Nephron progenitor cell (in vitro differentiated cells): ENCODE data around the gene SLC27A3.

Experiments
- DNase-seq: peaks from one replicate; pipeline ENCODE4 v3.0.0; 2021
- H3K27ac Mint-ChIP-seq: 2 replicates; pipeline ENCODE4 v1.8.0; 2021; ENCODE audit warnings: mild to moderate bottlenecking, moderate library complexity, mixed read lengths
- H3K27me3 Mint-ChIP-seq: 2 replicates; pipeline ENCODE4 v1.8.0; 2021; ENCODE audit warnings: mild to moderate bottlenecking, low read depth, mixed read lengths; ENCODE audit not compliant: poor library complexity
- H3K36me3 Mint-ChIP-seq: 2 replicates; pipeline ENCODE4 v1.8.0; 2021; ENCODE audit warnings: low read depth, mixed read lengths
- H3K4me1 Mint-ChIP-seq: 2 replicates; pipeline ENCODE4 v1.8.0; 2021; ENCODE audit warnings: mixed read lengths
- H3K4me3 Mint-ChIP-seq: 2 replicates; pipeline ENCODE4 v1.8.0; 2021; ENCODE audit warnings: mild to moderate bottlenecking, moderate library complexity, mixed read lengths
- H3K9me3 Mint-ChIP-seq: 2 replicates; pipeline ENCODE4 v1.8.0; 2021; ENCODE audit warnings: mild to moderate bottlenecking, moderate library complexity, mixed read lengths
- TF ChIP-seq, protein P1 (sequence below): fragments of 200-600 bp; sonication (generic); IDR thresholded peaks from 2 replicates; pipeline ENCODE4 v1.5.0; 2021; ENCODE audit warnings: antibody characterized with exemption

Gene SLC27A3

DNA sequence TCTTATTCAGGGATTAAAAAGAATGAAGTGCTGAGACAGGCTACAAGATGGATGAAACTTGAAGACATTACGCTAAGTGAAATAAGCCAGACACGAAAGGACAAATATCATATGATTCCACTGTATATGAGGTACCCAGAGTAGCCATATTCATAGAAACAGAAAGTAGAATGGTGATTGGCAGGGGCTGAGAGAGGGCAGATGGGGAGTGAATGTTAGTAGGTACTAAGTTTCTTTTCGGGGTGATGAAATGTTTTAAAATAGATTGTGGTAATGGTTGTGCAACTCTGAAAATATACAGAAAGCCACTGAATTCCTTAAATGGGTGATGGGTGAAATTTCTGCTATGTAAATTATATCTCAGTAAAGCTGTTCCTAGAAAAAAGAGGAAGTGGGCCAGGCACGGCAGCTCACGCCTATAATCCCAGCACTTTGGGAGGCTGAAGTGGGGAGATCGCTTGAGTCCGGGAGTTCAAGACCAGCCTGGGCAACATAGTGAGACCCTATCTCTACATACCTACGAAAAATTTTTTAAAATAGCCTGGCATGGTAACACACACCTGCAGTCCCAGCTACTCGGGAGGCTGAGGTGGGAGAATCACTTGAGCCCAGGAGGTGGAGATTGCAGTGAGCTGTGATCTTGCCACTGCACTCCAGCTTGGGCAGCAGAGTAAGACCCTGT lies 15.9 kb downstream of the SLC27A3 start:
- Mint-ChIP-seq H3K27me3 (peaks cover 6% of the 10 kb centered on the region), H3K9me3 (no peaks in the 10 kb centered on the region), H3K4me1 (peaks cover 54% of the 10 kb centered on the region), H3K27ac (no peak overlapping the region), H3K36me3 (no peaks in the 10 kb centered on the region), H3K4me3 (no peak overlapping the region)
- no peak for DNase-seq
- TF ChIP-seq, protein P1, sequence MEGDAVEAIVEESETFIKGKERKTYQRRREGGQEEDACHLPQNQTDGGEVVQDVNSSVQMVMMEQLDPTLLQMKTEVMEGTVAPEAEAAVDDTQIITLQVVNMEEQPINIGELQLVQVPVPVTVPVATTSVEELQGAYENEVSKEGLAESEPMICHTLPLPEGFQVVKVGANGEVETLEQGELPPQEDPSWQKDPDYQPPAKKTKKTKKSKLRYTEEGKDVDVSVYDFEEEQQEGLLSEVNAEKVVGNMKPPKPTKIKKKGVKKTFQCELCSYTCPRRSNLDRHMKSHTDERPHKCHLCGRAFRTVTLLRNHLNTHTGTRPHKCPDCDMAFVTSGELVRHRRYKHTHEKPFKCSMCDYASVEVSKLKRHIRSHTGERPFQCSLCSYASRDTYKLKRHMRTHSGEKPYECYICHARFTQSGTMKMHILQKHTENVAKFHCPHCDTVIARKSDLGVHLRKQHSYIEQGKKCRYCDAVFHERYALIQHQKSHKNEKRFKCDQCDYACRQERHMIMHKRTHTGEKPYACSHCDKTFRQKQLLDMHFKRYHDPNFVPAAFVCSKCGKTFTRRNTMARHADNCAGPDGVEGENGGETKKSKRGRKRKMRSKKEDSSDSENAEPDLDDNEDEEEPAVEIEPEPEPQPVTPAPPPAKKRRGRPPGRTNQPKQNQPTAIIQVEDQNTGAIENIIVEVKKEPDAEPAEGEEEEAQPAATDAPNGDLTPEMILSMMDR = no peak

DNA sequence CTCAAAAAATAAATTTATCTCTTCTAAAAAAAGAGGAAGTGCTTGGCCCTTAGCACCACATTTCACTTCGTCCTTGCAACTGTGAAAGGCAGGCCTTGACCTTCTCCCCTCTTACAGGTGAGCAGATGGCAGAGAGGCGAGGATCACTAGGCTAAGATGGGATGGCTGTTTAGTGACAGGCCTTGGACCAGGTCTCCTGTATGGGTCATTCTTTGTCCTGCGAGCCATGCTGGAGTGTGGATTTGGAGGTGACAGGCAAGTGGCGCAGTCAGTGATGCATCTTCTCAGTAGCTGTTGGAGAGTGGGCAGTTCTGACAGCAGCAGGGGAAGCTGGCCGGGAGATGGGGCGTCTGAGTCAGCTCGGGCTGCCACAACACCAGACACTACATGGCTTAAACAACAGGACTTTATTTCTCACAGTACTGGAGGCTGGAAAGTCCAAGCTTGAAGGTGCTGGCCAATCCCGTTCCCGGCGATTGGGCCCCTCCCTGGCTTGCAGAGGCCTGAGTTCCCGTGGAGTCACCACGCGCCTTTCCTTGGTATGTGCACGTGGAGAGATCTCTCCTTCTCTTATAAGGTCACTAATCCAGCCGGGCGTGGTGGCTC lies 16.5 kb downstream of the SLC27A3 start:
- Mint-ChIP-seq H3K36me3 (no peaks in the 10 kb centered on the region), H3K4me3 (no peak overlapping the region), H3K27ac (peak overlapping the region; percentile 88), H3K4me1 (peaks cover 58% of the 10 kb centered on the region), H3K27me3 (peaks cover 6% of the 10 kb centered on the region), H3K9me3 (no peaks in the 10 kb centered on the region)
- DNase-seq = no peak
- TF ChIP-seq, protein P1 = no peak

DNA sequence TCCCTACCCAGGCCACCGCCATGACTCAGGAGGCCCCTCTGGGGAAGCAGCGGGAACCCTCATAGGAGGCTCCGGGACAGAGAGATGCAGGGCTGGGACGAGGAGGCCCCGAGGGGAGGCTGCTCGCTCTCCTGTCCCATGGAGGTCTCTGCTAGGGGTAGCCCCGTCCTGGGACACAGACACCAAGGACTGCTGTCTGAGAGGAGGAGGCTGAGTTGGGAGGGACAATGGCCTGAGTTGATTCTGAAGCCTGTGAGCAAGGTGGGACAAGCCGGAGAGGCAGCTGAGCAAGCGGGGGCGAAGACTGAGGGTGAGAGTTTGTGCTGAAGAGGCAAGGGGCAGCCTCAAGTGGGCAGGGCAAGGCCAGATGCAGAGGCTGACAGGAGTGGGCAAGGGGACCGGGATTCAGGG lies 17.4 kb downstream of the SLC27A3 start:
- no peaks in the 10 kb centered on the region for H3K9me3 Mint-ChIP-seq
- no peaks in the 10 kb centered on the region for H3K36me3 Mint-ChIP-seq
- peaks cover 62% of the 10 kb centered on the region for H3K4me1 Mint-ChIP-seq
- DNase-seq = no peak
- TF ChIP-seq, protein P1 = no peak
- H3K27me3 Mint-ChIP-seq = peaks cover 3% of the 10 kb centered on the region
- H3K4me3 Mint-ChIP-seq = no peak overlapping the region
- H3K27ac Mint-ChIP-seq = no peak overlapping the region

DNA sequence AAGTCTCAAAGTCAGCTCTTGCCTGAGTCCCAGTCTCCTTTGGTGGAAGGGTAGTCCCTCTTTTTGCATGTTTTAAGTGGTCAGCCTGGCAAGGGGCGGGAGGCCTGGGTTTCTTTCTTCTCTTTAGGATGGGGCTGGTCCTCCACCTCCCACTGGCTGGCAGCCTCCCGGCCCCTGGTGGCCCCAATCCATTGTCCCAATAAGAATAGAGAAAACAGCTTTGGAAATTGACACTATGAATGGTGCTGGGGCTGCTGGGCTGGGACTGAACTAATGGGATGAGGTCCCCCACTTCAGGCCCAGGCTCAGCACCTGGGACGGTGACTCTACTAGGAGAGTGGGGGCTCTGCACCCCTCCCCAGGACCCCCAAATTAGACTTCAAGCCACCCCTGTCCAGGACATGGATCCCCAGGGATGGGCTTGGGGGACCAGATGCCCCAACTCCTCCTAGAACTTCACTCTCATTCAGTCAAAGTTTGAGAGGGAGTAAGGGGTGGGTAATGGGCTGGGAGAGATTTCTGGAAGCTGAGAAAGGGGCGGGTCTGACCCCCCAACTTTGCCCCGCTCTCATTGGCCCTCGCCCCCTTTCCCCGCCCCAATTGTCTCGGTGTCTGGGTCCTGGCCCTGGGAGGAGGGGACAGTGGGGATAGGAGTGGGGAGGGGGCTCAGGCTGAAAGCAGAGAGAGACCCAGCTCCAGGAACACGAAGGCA lies 18.2 kb downstream of the SLC27A3 start:
- no peaks in the 10 kb centered on the region for H3K9me3 Mint-ChIP-seq
- no peaks in the 10 kb centered on the region for H3K36me3 Mint-ChIP-seq
- peaks cover 69% of the 10 kb centered on the region for H3K4me1 Mint-ChIP-seq
- TF ChIP-seq, protein P1 = no peak
- H3K4me3 Mint-ChIP-seq = no peak overlapping the region
- no peak for DNase-seq
- no peaks in the 10 kb centered on the region for H3K27me3 Mint-ChIP-seq
- H3K27ac Mint-ChIP-seq = peak overlapping the region; percentile 32

DNA sequence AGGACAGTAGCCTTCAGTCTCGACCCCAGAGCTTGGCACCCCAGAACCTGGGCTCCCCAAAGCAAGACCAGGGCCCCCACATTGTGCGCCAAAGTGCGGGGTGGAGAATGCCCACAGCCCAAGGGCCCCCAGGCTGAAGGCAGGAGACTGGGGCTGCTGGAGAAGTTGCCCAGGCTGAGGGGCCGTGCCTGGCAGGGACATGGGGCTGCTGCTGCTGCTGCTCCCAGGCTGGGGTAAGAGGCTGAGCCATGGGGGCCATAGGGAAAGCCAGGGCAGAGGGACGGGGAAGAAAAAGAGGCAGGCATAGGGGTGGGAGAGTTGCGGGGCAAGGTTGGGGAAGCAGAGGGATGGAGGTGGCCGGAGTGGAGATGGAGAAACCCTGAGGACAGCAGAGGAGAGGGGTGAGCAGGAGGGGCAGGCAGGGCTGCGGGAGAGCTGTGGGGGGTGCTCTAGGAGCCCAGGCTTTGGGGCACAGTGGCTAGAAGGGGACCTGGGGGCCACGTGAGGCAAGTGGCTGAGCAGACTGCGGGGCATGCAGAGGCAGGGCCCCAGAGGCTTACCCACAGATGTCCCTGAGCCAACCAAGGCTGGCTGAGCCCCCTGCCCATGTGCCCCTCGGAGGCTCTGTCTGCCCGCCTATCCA lies 18.9 kb downstream of the SLC27A3 start:
- no peak for DNase-seq
- TF ChIP-seq, protein P1 = no peak
- no peaks in the 10 kb centered on the region for H3K27me3 Mint-ChIP-seq
- peaks cover 74% of the 10 kb centered on the region for H3K4me1 Mint-ChIP-seq
- H3K9me3 Mint-ChIP-seq = no peaks in the 10 kb centered on the region
- H3K4me3 Mint-ChIP-seq = no peak overlapping the region
- peak overlapping the region; percentile 95 for H3K27ac Mint-ChIP-seq
- no peaks in the 10 kb centered on the region for H3K36me3 Mint-ChIP-seq
